ENCODE data around the gene MAST2. TPM values are rescaled to one million over a fixed set of nuclear protein-coding genes. Genes with fewer than 3 reads are reported as not detected.

MAST2 gene
- total RNA-seq, 1 experiment from 2014 or later, result 41.9 TPM

GRCh38 chr1:45848097-45848496 is 44.7 kb downstream of the MAST2 start:
- H3K9ac ChIP-seq (ENCODE audit: low read length), result no peak overlapping the region
- ChIA-PET RAD21 (ENCODE audit: low non-redundant PET in 1 of 2, low total read pairs in 2 of 2, uncharacterized antibody in 2 of 2, unreplicated experiment in 2 of 2) (no interaction called here), POLR2A (no interaction called here), CTCF (no interaction called here)
- no TSS peak for BruUV-seq (replicated peaks)
- intact Hi-C loops (cut with micrococcal nuclease), result loop anchor here (10.0 kb wide), 1 partner anchor 203 kb away; no protein-coding TSS in a partner anchor
- TF ChIP-seq SP1 (IDR thresholded peaks at IDR 0.05; ENCODE audit: low read depth) (no peak), SIN3A (IDR thresholded peaks at IDR 0.05; ENCODE audit: low read depth) (no peak), EZH2phosphoT487 (IDR thresholded peaks at IDR 0.05; ENCODE audit: borderline replicate concordance) (no peak), EGR1 (IDR thresholded peaks at IDR 0.05; ENCODE audit: low read depth) (no peak)
- TF ChIP-seq, protein P1, sequence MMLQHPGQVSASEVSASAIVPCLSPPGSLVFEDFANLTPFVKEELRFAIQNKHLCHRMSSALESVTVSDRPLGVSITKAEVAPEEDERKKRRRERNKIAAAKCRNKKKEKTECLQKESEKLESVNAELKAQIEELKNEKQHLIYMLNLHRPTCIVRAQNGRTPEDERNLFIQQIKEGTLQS (IDR thresholded peaks at IDR 0.05), result no peak
- TF ChIP-seq, protein P2, sequence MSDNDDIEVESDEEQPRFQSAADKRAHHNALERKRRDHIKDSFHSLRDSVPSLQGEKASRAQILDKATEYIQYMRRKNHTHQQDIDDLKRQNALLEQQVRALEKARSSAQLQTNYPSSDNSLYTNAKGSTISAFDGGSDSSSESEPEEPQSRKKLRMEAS (IDR thresholded peaks at IDR 0.05), result no peak
- H2AFZ ChIP-seq (ENCODE audit: low read depth, low read length, poor library complexity, severe bottlenecking), result no peak overlapping the region
- no peaks in the 10 kb centered on the region for H3K9me2 ChIP-seq (ENCODE audit: insufficient read depth)
- peaks cover 68% of the 10 kb centered on the region for H3K79me2 ChIP-seq (ENCODE audit: insufficient read depth, low read length)
- no peaks in the 10 kb centered on the region for H3K36me3 ChIP-seq (ENCODE audit: control insufficient read depth in 1 of 2, insufficient read depth in 2 of 2, low read length in 2 of 2)
- DNase-seq (ENCODE audit: low read depth, low spot score) (no peak), ATAC-seq (no peak)
- H3K4me1 ChIP-seq (ENCODE audit: control insufficient read depth in 1 of 2, insufficient read depth in 2 of 2, low read length in 2 of 2), result no peaks in the 10 kb centered on the region
- no peak overlapping the region for H3K4me3 ChIP-seq (replicated peaks in 1 of 2; ENCODE audit: low read depth in 1 of 2, low read length in 2 of 2)
- no peaks in the 10 kb centered on the region for H3K27me3 ChIP-seq (ENCODE audit: insufficient read depth, low read length)
- no peak overlapping the region for H3K27ac ChIP-seq (ENCODE audit: low read depth, low read length)
- no peaks in the 10 kb centered on the region for H3K9me3 ChIP-seq (ENCODE audit: control insufficient read depth in 1 of 2, insufficient read depth in 1 of 2, low read depth in 1 of 2, low read length in 2 of 2)
- no peak overlapping the region for H3K4me2 ChIP-seq (ENCODE audit: low read length)
- no peaks in the 10 kb centered on the region for H4K20me1 ChIP-seq (ENCODE audit: insufficient read depth)

DNA sequence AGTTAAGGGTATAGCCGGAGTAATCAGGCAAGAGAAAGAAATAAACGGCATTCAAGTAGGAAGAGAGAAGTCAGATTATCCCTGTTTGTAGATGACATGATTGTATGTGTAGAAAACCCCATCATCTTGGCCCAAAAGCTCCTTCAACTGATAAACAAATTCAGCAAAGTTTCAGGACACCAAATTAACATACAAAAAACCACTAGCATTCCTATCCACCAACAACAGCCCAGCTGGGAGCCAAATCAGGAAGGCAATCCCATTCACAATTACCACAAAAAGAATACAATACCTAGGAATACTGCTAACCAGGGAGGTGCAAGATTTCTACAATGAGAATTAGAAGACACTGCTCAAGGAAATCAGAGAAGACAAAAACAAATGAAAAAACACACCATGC is 45.3 kb downstream of the MAST2 start:
- Histone ChIP-seq H3K4me2 (ENCODE audit: low read length) (no peak overlapping the region), H3K4me3 (replicated peaks in 1 of 2; ENCODE audit: low read depth in 1 of 2, low read length in 2 of 2) (no peak overlapping the region), H3K9me3 (ENCODE audit: control insufficient read depth in 1 of 2, insufficient read depth in 1 of 2, low read depth in 1 of 2, low read length in 2 of 2) (no peaks in the 10 kb centered on the region), H2AFZ (ENCODE audit: low read depth, low read length, poor library complexity, severe bottlenecking) (no peak overlapping the region), H3K27me3 (ENCODE audit: insufficient read depth, low read length) (no peaks in the 10 kb centered on the region), H3K27ac (ENCODE audit: low read depth, low read length) (no peak overlapping the region), H3K4me1 (ENCODE audit: control insufficient read depth in 1 of 2, insufficient read depth in 2 of 2, low read length in 2 of 2) (no peaks in the 10 kb centered on the region), H3K9me2 (ENCODE audit: insufficient read depth) (no peaks in the 10 kb centered on the region), H3K79me2 (ENCODE audit: insufficient read depth, low read length) (peaks cover 62% of the 10 kb centered on the region), H3K36me3 (ENCODE audit: control insufficient read depth in 1 of 2, insufficient read depth in 2 of 2, low read length in 2 of 2) (no peaks in the 10 kb centered on the region), H4K20me1 (ENCODE audit: insufficient read depth) (no peaks in the 10 kb centered on the region), H3K9ac (ENCODE audit: low read length) (no peak overlapping the region)
- no peak for DNase-seq (ENCODE audit: low read depth, low spot score)
- ChIA-PET POLR2A (no interaction called here), CTCF (no interaction called here), RAD21 (ENCODE audit: low non-redundant PET in 1 of 2, low total read pairs in 2 of 2, uncharacterized antibody in 2 of 2, unreplicated experiment in 2 of 2) (no interaction called here)
- BruUV-seq (replicated peaks), result no TSS peak
- ATAC-seq, result no peak
- intact Hi-C loops (cut with micrococcal nuclease), result loop anchor here (10.0 kb wide), 1 partner anchor 204 kb away; no protein-coding TSS in a partner anchor
- TF ChIP-seq JUND (IDR thresholded peaks at IDR 0.05) (no peak), POLR2AphosphoS5 (IDR thresholded peaks at IDR 0.05; ENCODE audit: low read depth, low read length) (no peak), ZFX (IDR thresholded peaks at IDR 0.05) (no peak), ELF1 (IDR thresholded peaks at IDR 0.05; ENCODE audit: borderline replicate concordance, low read depth) (no peak), TCF7L2 (IDR thresholded peaks at IDR 0.05; ENCODE audit: borderline replicate concordance, extremely low read depth, insufficient read depth, insufficient read length) (no peak), EGR1 (IDR thresholded peaks at IDR 0.05; ENCODE audit: low read depth) (no peak), SP1 (IDR thresholded peaks at IDR 0.05; ENCODE audit: low read depth) (no peak), SIN3A (IDR thresholded peaks at IDR 0.05; ENCODE audit: low read depth) (no peak), RAD21 (IDR thresholded peaks at IDR 0.05; ENCODE audit: low read depth) (no peak), ZNF274 (IDR thresholded peaks at IDR 0.05; ENCODE audit: low read depth, low read length) (no peak), CBX3 (IDR thresholded peaks at IDR 0.05; ENCODE audit: low read depth) (no peak), EZH2phosphoT487 (IDR thresholded peaks at IDR 0.05; ENCODE audit: borderline replicate concordance) (no peak), FOSL1 (IDR thresholded peaks at IDR 0.05; ENCODE audit: low read depth) (no peak)
- TF ChIP-seq, protein P3, sequence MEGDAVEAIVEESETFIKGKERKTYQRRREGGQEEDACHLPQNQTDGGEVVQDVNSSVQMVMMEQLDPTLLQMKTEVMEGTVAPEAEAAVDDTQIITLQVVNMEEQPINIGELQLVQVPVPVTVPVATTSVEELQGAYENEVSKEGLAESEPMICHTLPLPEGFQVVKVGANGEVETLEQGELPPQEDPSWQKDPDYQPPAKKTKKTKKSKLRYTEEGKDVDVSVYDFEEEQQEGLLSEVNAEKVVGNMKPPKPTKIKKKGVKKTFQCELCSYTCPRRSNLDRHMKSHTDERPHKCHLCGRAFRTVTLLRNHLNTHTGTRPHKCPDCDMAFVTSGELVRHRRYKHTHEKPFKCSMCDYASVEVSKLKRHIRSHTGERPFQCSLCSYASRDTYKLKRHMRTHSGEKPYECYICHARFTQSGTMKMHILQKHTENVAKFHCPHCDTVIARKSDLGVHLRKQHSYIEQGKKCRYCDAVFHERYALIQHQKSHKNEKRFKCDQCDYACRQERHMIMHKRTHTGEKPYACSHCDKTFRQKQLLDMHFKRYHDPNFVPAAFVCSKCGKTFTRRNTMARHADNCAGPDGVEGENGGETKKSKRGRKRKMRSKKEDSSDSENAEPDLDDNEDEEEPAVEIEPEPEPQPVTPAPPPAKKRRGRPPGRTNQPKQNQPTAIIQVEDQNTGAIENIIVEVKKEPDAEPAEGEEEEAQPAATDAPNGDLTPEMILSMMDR (IDR thresholded peaks at IDR 0.05 in 2 of 3, conservative IDR thresholded peaks at IDR 0.05 in 1 of 3; ENCODE audit: borderline replicate concordance in 1 of 3, insufficient read depth in 1 of 3, low read depth in 2 of 3, low read length in 2 of 3), result no peak
- TF ChIP-seq, protein P2 (IDR thresholded peaks at IDR 0.05), result no peak
- TF ChIP-seq, protein P1 (IDR thresholded peaks at IDR 0.05), result no peak
